Activated CD4-positive, alpha-beta T cell treated with anti-CD3 and anti-CD28 coated beads for 24 hours (primary cell): ENCODE results near the gene HIVEP1.
A peak's percentile ranks its signal among the peaks of the same experiment; 100 is the strongest.

Experiments used
- DNase-seq, 2 donors: peaks; one replicate each; pipeline ENCODE4 v3.0.0-alpha.2; 2020; ENCODE audit warnings: low read depth in 2 of 2

HIVEP1 gene

DNA sequence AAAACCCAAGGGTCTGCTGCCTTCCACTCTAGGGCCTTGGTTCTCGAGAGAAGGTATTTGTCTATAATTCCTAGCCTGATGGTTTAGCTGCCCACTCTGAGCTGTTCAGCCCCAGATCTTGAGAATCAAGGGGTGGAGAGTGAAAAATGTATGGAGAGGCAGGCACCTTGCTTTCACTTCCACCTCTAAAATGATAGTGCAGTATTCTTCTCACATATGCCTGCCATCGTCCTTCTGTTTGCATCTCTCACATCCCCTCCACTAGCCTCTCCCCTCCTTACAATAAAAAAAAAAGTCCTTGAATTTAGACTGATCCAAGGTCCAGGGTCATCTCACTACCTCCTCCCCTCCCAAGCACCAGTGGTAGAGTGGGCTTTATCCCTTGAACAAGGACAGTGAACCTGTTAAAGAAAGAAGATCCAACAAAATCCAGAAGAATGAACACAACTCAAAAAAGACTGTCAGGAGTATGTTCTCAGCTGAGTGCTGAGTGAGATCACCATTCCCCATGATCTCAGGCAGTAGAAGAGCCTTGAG, 104.2 kb downstream of the HIVEP1 start:
- no peak for DNase-seq

DNA sequence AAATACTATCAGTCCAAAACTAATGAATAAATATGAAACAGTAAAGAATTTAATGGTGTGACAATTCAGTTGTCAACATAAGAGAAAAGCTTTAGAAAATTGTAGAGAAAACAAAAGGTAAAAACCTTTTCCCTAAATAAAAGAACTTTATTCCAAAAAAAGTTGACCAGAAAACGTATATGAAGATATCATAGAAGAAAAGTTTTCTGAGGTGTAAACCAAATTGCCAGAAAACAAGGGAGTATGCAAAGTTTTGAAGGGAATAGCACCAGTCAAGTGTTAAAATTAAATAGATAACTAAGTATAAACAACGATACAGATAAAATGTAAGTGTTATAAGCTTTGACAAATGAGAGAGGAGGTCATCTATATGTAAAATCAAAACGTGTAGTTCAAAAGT, 104.9 kb downstream of the HIVEP1 start:
- DNase-seq, result no peak

DNA sequence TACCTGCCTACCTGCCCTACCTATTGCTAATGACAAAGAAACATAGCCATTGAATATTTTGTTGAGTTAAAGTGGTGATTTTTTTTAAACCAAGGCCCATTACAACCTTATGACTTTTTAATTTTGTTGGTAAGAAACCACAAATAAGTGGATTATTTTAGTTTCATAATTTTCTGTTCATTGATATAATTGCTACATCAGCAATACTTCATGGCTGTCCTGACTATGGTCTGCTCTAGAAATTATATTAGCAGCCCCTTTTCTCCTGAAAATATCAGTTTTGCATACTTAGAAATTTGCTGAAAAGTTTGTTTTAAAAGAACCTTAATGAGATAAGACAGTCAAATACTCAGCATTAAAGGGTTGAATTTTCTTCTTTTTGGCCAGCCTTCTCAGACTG, 106.5 kb downstream of the HIVEP1 start:
- DNase-seq, result no peak

DNA sequence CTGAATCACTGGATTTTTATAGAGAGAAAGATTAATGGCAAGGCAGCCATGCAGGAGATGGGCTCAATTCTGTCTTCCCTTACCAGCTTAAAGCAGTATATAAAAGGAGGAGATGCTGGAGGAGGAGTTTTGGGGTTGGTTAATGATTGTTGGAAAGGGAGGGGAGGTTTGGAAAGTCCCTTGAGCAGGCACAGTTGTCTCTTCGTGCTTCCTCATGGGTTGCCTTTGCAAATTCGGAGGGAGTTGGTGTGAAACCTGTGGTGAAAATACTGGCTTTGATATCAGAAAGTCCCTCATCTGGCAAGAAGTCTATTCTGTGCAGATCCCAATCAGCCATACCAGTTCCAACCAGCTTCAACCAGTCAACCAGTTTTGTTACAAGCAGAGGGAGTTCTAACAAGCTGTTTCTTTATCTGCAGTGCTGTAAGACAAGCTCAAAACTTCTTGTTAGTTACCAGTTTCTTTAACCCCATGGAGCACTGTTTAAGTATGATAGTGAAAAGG, 107.0 kb downstream of the HIVEP1 start:
- DNase-seq, result no peak

DNA sequence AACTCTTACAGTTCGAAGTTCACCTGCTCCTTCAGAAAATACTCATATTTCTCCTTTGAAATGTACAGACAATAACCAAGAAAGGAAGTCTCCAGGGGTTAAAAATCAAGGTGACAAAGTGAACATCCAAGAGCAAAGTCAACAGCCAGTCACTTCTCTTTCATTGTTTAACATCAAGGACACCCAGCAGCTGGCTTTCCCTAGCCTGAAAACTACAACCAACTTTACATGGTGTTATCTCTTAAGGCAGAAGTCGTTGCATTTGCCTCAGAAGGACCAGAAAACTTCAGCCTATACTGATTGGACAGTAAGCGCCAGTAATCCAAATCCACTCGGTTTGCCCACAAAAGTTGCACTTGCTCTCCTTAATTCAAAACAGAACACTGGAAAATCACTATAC, 113.3 kb downstream of the HIVEP1 start:
- no peak for DNase-seq

- DNase-seq, result no peak
Observed at GRCh38 chr6:12126051-12126450, 113.9 kb downstream of the HIVEP1 start.

DNA sequence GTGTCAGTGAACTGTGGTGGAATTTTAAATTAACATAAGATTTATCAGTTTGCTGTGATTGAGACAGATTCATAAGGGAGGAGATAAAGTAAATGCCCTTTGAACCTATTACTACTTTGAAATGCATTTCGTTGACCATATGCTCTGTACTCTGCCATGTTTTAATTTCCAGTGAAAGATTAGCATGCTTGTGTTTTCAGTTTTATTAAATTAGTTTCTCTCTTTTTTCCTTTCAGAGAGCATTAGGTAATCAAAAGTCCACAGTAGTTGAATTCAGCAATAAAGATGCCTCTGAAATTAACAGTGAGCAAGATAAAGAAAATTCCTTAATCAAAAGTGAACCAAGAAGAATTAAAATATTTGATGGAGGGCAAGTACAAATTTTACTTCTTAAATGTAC, 117.4 kb downstream of the HIVEP1 start:
- no peak for DNase-seq

DNA sequence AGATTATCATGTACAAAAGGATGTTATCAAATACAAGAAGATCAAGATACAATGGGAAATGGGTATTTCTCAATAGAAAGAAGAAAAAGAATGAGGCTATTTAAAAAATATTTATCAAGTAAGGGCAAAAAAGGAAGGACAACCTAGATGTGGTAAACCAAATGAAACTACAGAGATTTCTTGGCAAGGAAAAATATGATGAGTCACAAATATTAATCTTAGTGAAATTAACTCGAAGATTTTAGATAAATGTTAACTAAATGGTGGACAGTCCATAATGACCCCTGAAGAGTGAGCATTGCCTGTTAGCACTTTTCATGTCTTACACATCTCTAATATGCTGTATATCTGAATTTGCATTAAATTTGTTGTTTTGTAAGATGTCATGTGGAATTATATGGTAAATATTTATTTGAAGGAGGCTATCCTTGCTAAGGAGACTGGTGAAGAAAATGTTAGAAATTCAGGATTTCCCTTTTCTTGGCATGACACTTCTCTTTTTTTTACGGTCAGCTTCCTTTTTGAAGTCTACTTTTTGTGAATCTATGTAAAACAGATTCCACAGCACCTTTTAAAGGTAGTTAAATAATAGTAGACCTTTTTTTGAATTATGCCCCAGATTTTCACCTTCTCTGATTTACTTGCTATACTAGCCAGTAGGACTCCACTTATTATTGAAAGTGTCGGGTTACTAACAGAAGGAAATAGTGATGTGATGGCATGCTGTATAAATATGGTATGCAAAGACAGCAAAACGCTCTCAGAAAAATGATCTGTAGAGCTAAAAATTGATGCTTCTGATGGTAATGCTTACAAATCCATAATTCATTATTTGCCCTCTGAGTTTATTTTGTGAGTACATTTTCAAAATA, 120.5 kb downstream of the HIVEP1 start:
- DNase-seq, result no peak

DNA sequence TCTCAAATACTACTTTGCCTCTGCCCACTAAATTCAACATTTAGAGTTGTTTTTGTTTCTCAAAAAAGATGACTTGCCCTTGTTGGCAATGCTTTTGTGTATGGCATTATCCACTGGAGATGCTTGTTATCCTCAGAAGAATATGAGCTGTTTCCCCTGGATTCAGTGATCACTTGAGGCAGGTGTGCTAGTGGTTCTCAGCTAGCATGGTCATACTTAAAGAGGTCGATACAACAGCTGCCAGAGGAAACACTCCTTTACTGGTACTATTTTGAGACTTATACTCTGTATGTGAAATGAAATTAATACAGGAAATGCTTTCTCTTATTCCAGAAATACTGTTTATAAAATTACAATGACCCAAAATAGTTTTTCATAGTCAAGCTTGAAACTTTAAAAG, 122.5 kb downstream of the HIVEP1 start:
- DNase-seq, result no peak

DNA sequence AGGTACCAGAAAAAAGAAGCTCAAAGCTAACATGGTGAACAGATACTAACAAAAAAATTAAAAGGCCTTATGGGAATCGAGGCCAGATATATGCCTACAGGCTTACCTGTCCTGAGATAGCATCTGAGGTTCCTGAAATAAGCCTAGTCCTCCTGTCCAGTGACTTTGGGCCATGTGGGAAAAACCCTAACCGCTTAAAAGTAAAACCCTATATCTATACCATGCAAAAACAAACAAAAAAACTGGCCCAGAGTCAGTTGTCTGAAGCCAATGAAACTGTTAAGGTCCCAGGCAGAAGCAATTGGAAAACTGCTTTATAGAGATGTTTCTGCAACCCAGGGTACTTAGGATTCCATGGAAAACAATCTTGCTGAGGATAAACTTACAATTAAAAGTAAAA, 122.9 kb downstream of the HIVEP1 start:
- DNase-seq, result no peak

DNA sequence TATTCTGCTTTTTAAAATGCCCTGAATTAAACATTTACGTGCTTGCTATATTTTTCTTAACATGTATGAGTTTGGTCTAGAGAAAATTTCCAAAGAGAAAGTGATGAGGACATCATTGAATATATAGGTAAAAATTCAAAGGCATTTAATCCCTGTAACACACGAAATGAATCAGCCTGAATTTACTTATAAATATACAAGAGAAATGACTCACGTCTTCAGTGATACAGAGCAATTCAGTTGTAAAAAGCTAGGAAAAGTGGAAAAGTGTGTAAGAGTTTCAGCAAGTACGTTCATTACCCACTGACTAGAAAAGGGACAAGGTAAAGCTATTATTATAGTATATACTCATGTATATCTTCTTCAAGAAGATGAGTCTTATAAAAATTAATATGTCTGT, 124.8 kb downstream of the HIVEP1 start:
- DNase-seq, result no peak

DNA sequence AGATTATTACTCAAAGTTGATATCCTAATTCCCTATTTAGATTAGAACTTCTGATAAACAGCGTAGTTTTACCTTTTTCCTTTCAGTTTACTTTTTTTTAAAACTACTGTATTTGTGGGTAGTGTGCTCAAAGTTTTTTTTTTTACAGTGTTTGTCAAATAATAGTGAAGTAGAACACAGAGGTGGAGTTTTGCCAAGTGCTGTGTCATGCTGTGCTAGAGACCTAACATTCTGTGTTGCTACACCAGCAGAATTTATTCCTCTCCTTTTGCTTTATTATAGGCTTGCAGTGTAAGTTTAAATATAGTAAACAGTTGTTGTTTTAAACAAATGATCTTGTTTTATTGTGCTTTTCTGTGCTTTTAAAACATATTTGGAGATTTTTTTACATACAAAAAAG, 125.4 kb downstream of the HIVEP1 start:
- no peak for DNase-seq

- no peak for DNase-seq
Observed at GRCh38 chr6:12138381-12138780, 126.3 kb downstream of the HIVEP1 start.

DNA sequence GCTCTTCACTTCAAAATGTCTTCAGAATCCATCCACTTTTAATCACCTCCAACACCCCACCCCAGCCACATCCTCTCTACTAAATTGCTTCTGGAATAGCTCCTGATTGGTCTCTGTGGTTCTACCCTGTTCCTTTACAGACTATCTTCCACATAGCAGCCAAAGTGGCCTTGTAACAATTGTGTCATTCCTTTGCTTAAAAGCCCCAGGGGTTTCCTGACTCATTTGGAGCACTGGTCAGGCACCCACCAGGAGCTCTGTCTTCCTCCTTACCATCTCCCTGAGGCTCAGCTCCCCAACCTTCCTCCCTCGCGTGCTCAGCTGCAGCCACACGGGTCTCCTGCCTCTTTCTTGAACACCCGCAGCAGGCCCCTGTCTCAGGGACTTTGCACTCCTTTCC, 126.8 kb downstream of the HIVEP1 start:
- DNase-seq, result no peak

DNA sequence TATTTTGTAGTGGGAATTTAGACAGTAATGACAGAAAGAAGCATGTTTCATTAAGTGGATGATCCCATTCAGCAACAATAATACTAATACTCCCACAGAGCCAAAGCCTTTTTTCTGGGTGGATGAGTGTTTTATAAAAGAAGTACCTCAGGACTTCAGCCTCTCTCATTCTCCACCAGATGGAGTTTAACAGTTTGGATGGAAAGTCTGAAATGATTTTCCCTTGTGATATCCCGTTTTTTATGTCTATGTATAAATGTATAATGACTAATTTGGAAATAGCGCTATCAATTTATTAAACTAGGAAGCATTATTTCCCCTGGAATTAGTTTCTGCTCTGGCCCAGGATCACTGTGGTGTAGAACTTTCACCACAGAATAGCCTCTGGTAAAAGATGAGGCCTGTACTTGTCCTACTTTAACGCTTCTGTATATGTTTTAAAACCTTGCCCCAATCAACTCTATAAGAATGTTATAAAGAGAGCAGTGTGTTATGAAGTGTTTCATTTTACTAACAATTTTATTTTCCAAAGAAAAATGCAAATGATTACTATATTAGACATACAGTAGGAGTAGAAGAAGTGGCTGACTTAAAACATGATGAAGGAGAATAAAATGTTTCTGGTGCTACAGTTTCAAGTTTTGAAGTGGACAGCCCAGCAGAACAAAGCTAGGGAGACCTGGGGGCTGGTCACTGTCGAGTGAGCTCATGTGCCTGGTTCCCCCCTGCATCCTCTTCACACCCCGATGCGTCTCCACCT, 135.6 kb downstream of the HIVEP1 start:
- no peak for DNase-seq

GRCh38 chr6:12148317-12148801, 136.2 kb downstream of the HIVEP1 start:
- no peak for DNase-seq

DNA sequence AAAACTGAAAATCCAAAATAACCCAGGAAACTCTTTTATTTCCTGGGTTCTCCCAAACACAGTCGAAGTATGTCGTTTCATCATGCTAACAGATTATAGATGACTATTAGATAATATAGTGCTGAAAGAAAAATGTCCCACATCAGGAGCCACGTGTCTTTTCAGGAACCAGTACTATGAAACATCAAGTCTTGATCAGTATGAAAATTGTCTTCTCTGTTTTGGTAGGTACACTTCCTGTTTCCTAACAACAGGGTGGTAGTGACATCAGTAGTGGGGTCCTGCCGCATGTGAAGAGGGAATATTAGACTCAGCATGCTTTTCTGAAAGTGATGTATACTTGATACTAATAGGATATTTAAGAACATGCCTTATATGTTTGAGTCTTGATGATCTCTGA, 136.7 kb downstream of the HIVEP1 start:
- DNase-seq, result no peak

GRCh38 chr6:12149944-12150510, 137.9 kb downstream of the HIVEP1 start:
- no peak for DNase-seq

DNA sequence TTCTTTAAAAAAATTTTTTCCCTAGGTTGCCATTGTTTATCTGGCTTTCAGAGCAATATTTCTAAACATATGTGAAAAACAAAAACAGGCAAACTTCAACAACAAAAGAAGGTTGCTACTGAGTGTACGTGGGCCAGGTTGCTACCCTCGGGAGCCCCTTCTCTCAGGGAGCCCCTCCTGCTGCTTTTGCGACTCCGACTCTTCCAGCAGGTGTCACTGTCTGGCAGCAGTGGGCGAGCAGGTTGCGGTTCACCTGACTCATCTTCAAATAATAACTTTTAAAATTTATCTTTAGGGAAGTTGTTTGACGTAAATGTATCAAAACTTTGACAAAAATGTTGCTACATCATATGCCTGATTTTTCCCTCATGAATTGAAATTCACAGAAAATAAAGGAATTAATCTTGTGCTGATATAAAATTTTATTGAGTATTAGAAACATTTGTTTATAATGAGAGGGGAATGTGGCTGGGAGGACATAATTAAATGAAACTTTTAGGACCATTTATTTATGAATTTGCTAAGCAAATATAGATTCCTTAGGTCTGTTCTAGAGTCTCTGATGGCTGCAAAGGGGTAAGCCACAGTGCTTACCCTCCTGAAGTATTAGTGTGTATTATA, 138.8 kb downstream of the HIVEP1 start:
- peak in 1 of 2 donors; percentile 15 for DNase-seq

DNA sequence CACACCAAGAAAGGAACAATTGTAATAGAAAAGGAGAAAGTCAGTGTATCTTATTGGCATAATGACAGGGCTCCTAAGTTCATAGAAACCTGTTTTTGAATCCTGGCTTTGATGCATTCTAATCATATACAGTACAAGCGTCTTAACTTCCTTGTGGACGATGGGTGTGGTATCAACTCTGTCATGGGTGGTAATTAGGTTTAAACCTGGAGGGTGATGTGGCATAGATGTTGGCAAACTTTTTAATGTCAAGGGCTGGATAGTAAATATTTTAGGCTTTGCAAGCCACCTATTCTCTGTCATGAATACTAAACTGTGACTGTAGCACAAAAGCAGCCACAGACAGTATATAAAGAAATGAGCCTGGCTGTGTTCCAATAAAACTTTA, 139.3 kb downstream of the HIVEP1 start:
- DNase-seq, result no peak

GRCh38 chr6:12152023-12152970, 140.2 kb downstream of the HIVEP1 start:
- no peak for DNase-seq
